Measurements from ENCODE around the gene CHST10. TPM values are rescaled to one million over a fixed set of nuclear protein-coding genes. Genes with fewer than 3 reads are reported as not detected.

Gene CHST10
- total and polyA plus RNA-seq, 7 donors, result 0.46 to 15.1 (median 6.8) TPM

GRCh38 chr2:100392715-100393114, 24.8 kb downstream of the CHST10 start:
- Histone ChIP-seq H3K4me3 (no peak overlapping the region), H3K9me3 (no peaks in the 10 kb centered on the region), H3K36me3 (peaks cover 0 to 57% (median 17%) of the 10 kb centered on the region in 4 donors), H3K4me1 (no peaks in the 10 kb centered on the region), H3K27me3 (no peaks in the 10 kb centered on the region), H3K27ac (no peak overlapping the region)
- WGBS, 2 donors, result 92 to 93% methylated on average over 8 of the region's 8 CpGs
- intact Hi-C loops (cut with DNase I), result no loop called here
- no peak for TF ChIP-seq CTCF (IDR thresholded peaks at IDR 0.05)
- no peak for TF ChIP-seq POLR2A (IDR thresholded peaks at IDR 0.05)
- no peak for TF ChIP-seq EP300 (IDR thresholded peaks at IDR 0.05)
- TF ChIP-seq POLR2AphosphoS5 (IDR thresholded peaks at IDR 0.05), result no peak
- DNase-seq, result no peak

- Histone ChIP-seq H3K27ac (no peak overlapping the region), H3K4me1 (no peaks in the 10 kb centered on the region), H3K9me3 (no peaks in the 10 kb centered on the region), H3K27me3 (no peaks in the 10 kb centered on the region), H3K36me3 (peaks cover 0 to 49% (median 14%) of the 10 kb centered on the region in 4 donors), H3K4me3 (no peak overlapping the region)
- DNase-seq, result no peak
- no peak for TF ChIP-seq POLR2A (IDR thresholded peaks at IDR 0.05)
- TF ChIP-seq EP300 (IDR thresholded peaks at IDR 0.05), result no peak
- no peak for TF ChIP-seq CTCF (IDR thresholded peaks at IDR 0.05)
- TF ChIP-seq POLR2AphosphoS5 (IDR thresholded peaks at IDR 0.05), result no peak
- WGBS, 2 donors, result 84 to 91% methylated on average over 23 of the region's 23 CpGs
- intact Hi-C loops (cut with DNase I), result no loop called here
Observed at GRCh38 chr2:100391735-100392515, 25.5 kb downstream of the CHST10 start.

- DNase-seq, result no peak
- no peaks in the 10 kb centered on the region for H3K4me1 ChIP-seq
- H3K27me3 ChIP-seq, result no peaks in the 10 kb centered on the region
- H3K9me3 ChIP-seq, result no peaks in the 10 kb centered on the region
- TF ChIP-seq EP300 (IDR thresholded peaks at IDR 0.05), result no peak
- no peak for TF ChIP-seq POLR2AphosphoS5 (IDR thresholded peaks at IDR 0.05)
- no peak for TF ChIP-seq CTCF (IDR thresholded peaks at IDR 0.05)
- no peak for TF ChIP-seq POLR2A (IDR thresholded peaks at IDR 0.05)
- no peak overlapping the region for H3K27ac ChIP-seq
- H3K36me3 ChIP-seq, result peaks cover 0 to 33% (median 14%) of the 10 kb centered on the region in 4 donors
- WGBS, 2 donors, result 87 to 91% methylated on average over 12 of the region's 12 CpGs
- no peak overlapping the region for H3K4me3 ChIP-seq
- intact Hi-C loops (cut with DNase I), result no loop called here
Observed at GRCh38 chr2:100390001-100390940, 27.2 kb downstream of the CHST10 start.

- Histone ChIP-seq H3K4me1 (no peaks in the 10 kb centered on the region), H3K27ac (no peak overlapping the region), H3K4me3 (no peak overlapping the region), H3K36me3 (peaks cover 0 to 24% (median 14%) of the 10 kb centered on the region in 4 donors), H3K9me3 (no peaks in the 10 kb centered on the region), H3K27me3 (no peaks in the 10 kb centered on the region)
- 90% methylated on average over 6 of the region's 6 CpGs for whole genome bisulfite sequencing, 2 donors
- TF ChIP-seq CTCF (IDR thresholded peaks at IDR 0.05) (no peak), POLR2AphosphoS5 (IDR thresholded peaks at IDR 0.05) (no peak), EP300 (IDR thresholded peaks at IDR 0.05) (no peak), POLR2A (IDR thresholded peaks at IDR 0.05) (no peak)
- intact Hi-C loops (cut with DNase I), result no loop called here
- DNase-seq, result no peak
Observed at GRCh38 chr2:100388703-100389102, 28.8 kb downstream of the CHST10 start.
